ENCODE results near the gene RANBP1. TPM values are rescaled to one million over a fixed set of nuclear protein-coding genes. Genes with fewer than 3 reads are reported as not detected.

Gene RANBP1
- total and polyA plus RNA-seq, 7 donors, result 32.2 to 161 (median 52.1) TPM

DNA sequence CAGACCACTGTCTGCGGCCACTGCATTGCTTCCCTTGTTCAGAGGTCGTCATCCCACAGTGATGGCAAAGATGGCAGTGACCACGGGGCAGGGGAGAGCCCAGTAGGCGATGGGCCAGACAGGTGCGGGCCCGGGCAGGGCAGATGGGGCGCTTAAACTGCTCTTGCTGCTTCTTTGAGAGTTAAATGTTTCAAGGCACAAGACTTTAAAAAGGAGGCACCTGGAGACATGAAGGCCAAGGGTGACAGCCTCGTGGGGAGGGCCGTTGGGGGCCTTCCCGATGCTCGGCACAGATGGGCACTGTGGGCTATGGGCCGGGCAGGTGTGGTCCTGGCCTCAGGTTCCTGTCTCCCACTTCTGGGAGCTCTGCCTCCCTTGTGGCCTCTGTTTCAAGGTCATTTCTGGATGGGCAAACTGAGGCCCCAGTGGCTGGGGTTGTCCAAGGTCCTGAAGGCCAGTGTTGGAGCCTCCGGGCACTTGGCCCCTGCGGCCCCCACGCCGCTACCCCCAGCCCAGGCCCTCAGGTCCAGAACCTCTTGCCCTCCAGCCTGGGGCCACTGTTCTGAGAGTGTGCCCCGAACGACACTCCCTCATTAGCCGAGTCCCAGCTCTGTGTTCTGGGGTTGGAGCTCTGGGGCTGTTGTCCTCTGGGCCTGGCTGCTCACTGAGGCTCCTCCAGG is 51.9 kb downstream of the RANBP1 start:
- TF ChIP-seq, protein P1, sequence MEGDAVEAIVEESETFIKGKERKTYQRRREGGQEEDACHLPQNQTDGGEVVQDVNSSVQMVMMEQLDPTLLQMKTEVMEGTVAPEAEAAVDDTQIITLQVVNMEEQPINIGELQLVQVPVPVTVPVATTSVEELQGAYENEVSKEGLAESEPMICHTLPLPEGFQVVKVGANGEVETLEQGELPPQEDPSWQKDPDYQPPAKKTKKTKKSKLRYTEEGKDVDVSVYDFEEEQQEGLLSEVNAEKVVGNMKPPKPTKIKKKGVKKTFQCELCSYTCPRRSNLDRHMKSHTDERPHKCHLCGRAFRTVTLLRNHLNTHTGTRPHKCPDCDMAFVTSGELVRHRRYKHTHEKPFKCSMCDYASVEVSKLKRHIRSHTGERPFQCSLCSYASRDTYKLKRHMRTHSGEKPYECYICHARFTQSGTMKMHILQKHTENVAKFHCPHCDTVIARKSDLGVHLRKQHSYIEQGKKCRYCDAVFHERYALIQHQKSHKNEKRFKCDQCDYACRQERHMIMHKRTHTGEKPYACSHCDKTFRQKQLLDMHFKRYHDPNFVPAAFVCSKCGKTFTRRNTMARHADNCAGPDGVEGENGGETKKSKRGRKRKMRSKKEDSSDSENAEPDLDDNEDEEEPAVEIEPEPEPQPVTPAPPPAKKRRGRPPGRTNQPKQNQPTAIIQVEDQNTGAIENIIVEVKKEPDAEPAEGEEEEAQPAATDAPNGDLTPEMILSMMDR (IDR thresholded peaks at IDR 0.05), result no peak
- intact Hi-C loops (cut with DNase I), result loop anchor here in 1 of 2 donors (5.0 kb wide), 1 partner anchor 95 kb away; no protein-coding TSS in a partner anchor

GRCh38 chr22:20169253-20169822 is 53.4 kb downstream of the RANBP1 start:
- Histone ChIP-seq H3K27me3 (ENCODE audit: insufficient read depth in 3 of 3, low read length in 2 of 3) (no peaks in the 10 kb centered on the region), H3K4me3 (no peak overlapping the region), H3K27ac (no peak overlapping the region), H3K9me3 (no peaks in the 10 kb centered on the region), H3K4me1 (no peaks in the 10 kb centered on the region), H3K36me3 (ENCODE audit: insufficient read depth in 1 of 2, low read depth in 1 of 2) (no peaks in the 10 kb centered on the region)
- WGBS, 3 donors, result 82 to 89% (median 84%) methylated on average over 10 of the region's 10 CpGs
- TF ChIP-seq, protein P1 (IDR thresholded peaks at IDR 0.05), result no peak
- intact Hi-C loops (cut with DNase I), result loop anchor here in 1 of 2 donors (5.0 kb wide), 1 partner anchor 93 kb away; no protein-coding TSS in a partner anchor
- DNase-seq (no peak), ATAC-seq (no peak)

More for the DNA sequence above, 51.9 kb downstream of the RANBP1 start:
- Histone ChIP-seq H3K36me3 (ENCODE audit: insufficient read depth in 1 of 2, low read depth in 1 of 2) (no peaks in the 10 kb centered on the region), H3K9me3 (no peaks in the 10 kb centered on the region), H3K27me3 (ENCODE audit: insufficient read depth in 3 of 3, low read length in 2 of 3) (no peaks in the 10 kb centered on the region), H3K4me3 (no peak overlapping the region), H3K27ac (no peak overlapping the region), H3K4me1 (no peaks in the 10 kb centered on the region)
- no peak for DNase-seq
- 77 to 85% (median 80%) methylated on average over 19 of the region's 19 CpGs for WGBS, 3 donors
- ATAC-seq, result no peak

DNA sequence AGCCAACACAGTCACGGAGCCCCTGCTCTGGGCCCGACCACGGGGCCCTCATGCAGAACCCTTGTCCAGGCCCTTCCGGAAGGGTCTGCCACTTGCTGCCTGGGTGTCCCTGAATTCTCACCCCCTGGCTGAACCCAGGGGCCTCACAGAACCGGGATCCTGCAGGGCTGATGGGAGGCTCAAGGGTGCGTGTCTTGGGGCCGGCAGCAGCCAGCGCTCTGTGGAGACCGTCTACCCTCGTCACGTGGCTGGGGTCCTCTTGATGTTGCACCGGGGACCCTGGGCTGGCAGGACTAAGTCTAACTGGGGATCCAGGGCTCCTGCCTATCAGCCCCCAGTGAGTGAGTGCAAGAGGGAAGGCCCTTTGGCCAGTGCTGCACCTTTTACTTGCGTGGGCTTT is 54.3 kb downstream of the RANBP1 start:
- Histone ChIP-seq H3K4me1 (no peaks in the 10 kb centered on the region), H3K27ac (no peak overlapping the region), H3K4me3 (no peak overlapping the region), H3K36me3 (ENCODE audit: insufficient read depth in 1 of 2, low read depth in 1 of 2) (no peaks in the 10 kb centered on the region), H3K9me3 (no peaks in the 10 kb centered on the region), H3K27me3 (ENCODE audit: insufficient read depth in 3 of 3, low read length in 2 of 3) (no peaks in the 10 kb centered on the region)
- DNase-seq (no peak), ATAC-seq (no peak)
- intact Hi-C loops (cut with DNase I), result no loop called here
- 87 to 95% (median 90%) methylated on average over 13 of the region's 13 CpGs for whole genome bisulfite sequencing, 3 donors
- TF ChIP-seq, protein P1 (IDR thresholded peaks at IDR 0.05), result no peak

GRCh38 chr22:20171288-20172140 is 55.6 kb downstream of the RANBP1 start:
- Histone ChIP-seq H3K36me3 (ENCODE audit: insufficient read depth in 1 of 2, low read depth in 1 of 2) (no peaks in the 10 kb centered on the region), H3K4me3 (no peak overlapping the region), H3K4me1 (no peaks in the 10 kb centered on the region), H3K27ac (no peak overlapping the region), H3K9me3 (no peaks in the 10 kb centered on the region), H3K27me3 (ENCODE audit: insufficient read depth in 3 of 3, low read length in 2 of 3) (no peaks in the 10 kb centered on the region)
- WGBS, 3 donors, result 83 to 86% (median 83%) methylated on average over 11 to 12 of the region's 12 CpGs
- intact Hi-C loops (cut with DNase I), result no loop called here
- DNase-seq, result no peak
- TF ChIP-seq, protein P1 (IDR thresholded peaks at IDR 0.05), result no peak
- ATAC-seq, result no peak

Data from psoas muscle (tissue), 8 donors.